OCI-LY1 (cell line): Measurements from ENCODE around the gene CNOT3.

Experiments used
- H2AFZ ChIP-seq: fragments of 200-600 bp; sonication (generic), shearing (Covaris generic); 2 replicates; pipeline ENCODE4 v1.6.0; 2014; ENCODE audit warnings: antibody characterized with exemption, mild to moderate bottlenecking, low read length
- H3F3A ChIP-seq: fragments of 200-600 bp; sonication (generic), shearing (Covaris generic); 2 replicates; pipeline ENCODE4 v1.6.0; 2014; ENCODE audit warnings: mild to moderate bottlenecking, antibody characterized with exemption, low read length, moderate library complexity; ENCODE audit not compliant: insufficient read depth
- H3K27ac ChIP-seq: fragments of 200-600 bp; sonication (generic); 2 replicates; pipeline ENCODE4 v1.5.1; 2014; ENCODE audit warnings: low read length, mixed run types, mild to moderate bottlenecking, low read depth; ENCODE audit not compliant: poor library complexity, severe bottlenecking
- H3K27me3 ChIP-seq: fragments of 200-600 bp; sonication (generic); 2 replicates; pipeline ENCODE4 v1.6.0; 2014; ENCODE audit warnings: antibody characterized with exemption, mild to moderate bottlenecking, low read length, moderate library complexity; ENCODE audit not compliant: insufficient read depth
- H3K36me3 ChIP-seq: fragments of 200-600 bp; sonication (generic); 2 replicates; pipeline ENCODE4 v1.6.1; 2014; ENCODE audit warnings: mild to moderate bottlenecking, antibody characterized with exemption, low read length, moderate library complexity, mixed read lengths; ENCODE audit not compliant: insufficient read depth
- H3K4me1 ChIP-seq: fragments of 200-600 bp; sonication (generic); 2 replicates; pipeline ENCODE4 v1.5.1; 2014; ENCODE audit warnings: mild to moderate bottlenecking, low read length, moderate library complexity; ENCODE audit not compliant: insufficient read depth, severe bottlenecking
- H3K4me2 ChIP-seq: fragments of 200-600 bp; sonication (generic), shearing (Covaris generic); 2 replicates; pipeline ENCODE4 v1.6.1; 2014; ENCODE audit warnings: low read length
- H3K4me3 ChIP-seq: fragments of 200-600 bp; sonication (generic); 2 replicates; pipeline ENCODE4 v1.5.1; 2014; ENCODE audit warnings: low read length, low read depth, mild to moderate bottlenecking, mixed read lengths; ENCODE audit not compliant: poor library complexity, severe bottlenecking
- H3K79me2 ChIP-seq: fragments of 200-600 bp; shearing (Covaris generic); 2 replicates; pipeline ENCODE4 v1.6.1; 2016; ENCODE audit warnings: mixed run types, low read length, mixed read lengths; ENCODE audit not compliant: insufficient read depth
- H3K9ac ChIP-seq: fragments of 200-600 bp; sonication (generic), shearing (Covaris generic); 2 replicates; pipeline ENCODE4 v1.6.1; 2014; ENCODE audit warnings: mild to moderate bottlenecking, low read length, mixed read lengths
- H3K9me2 ChIP-seq: fragments of 200-600 bp; sonication (generic), shearing (Covaris generic); 2 replicates; pipeline ENCODE4 v1.6.1; 2014; ENCODE audit warnings: low read depth, mild to moderate bottlenecking, low read length, mixed read lengths
- H3K9me3 ChIP-seq: fragments of 200-600 bp; shearing (Covaris generic); 2 replicates; pipeline ENCODE4 v1.6.1; 2014; ENCODE audit warnings: low read length, mixed read lengths
- H4K20me1 ChIP-seq: fragments of 200-600 bp; sonication (generic), shearing (Covaris generic); 2 replicates; pipeline ENCODE4 v1.6.0; 2016; ENCODE audit warnings: mild to moderate bottlenecking, low read length; ENCODE audit not compliant: insufficient read depth
- EZH2 ChIP-seq: fragments of 200-600 bp; sonication (generic), shearing (Covaris generic); IDR thresholded peaks from 2 replicates; pipeline ENCODE4 v1.8.0; 2017; ENCODE audit warnings: borderline replicate concordance, mixed run types, mild to moderate bottlenecking, antibody characterized with exemption, low read length, moderate library complexity, mixed read lengths
- TF ChIP-seq, protein P1 (sequence below): fragments of 200-600 bp; sonication (generic), shearing (Covaris generic); IDR thresholded peaks from 2 replicates; pipeline ENCODE4 v1.5.1; 2017; ENCODE audit warnings: mild to moderate bottlenecking, antibody characterized with exemption, low read length, moderate library complexity, mixed read lengths

CNOT3 gene

DNA sequence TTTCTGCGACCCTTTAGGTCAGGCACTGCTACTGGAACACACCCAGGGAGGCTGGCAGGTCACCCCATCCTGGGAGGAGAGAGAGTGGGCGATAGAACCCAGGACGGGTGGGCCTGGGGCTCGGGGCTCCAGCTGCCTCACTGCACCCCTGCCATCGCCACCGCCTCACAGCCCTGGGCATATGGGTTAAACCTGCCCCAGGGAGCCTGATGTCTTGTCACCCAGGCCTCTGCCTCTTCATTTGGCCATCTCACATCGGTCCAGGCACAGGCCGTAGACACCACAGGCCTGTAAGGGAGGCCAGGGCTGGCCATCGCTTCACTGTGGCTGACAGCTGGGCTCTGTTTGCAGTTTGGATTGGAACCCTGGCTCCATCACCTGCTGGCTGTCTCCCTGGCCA, 11.8 kb upstream of the CNOT3 start:
- no peak for TF ChIP-seq EZH2
- TF ChIP-seq, protein P1, sequence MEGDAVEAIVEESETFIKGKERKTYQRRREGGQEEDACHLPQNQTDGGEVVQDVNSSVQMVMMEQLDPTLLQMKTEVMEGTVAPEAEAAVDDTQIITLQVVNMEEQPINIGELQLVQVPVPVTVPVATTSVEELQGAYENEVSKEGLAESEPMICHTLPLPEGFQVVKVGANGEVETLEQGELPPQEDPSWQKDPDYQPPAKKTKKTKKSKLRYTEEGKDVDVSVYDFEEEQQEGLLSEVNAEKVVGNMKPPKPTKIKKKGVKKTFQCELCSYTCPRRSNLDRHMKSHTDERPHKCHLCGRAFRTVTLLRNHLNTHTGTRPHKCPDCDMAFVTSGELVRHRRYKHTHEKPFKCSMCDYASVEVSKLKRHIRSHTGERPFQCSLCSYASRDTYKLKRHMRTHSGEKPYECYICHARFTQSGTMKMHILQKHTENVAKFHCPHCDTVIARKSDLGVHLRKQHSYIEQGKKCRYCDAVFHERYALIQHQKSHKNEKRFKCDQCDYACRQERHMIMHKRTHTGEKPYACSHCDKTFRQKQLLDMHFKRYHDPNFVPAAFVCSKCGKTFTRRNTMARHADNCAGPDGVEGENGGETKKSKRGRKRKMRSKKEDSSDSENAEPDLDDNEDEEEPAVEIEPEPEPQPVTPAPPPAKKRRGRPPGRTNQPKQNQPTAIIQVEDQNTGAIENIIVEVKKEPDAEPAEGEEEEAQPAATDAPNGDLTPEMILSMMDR = no peak
- peaks cover 83% of the 10 kb centered on the region for H3K36me3 ChIP-seq
- H3K4me1 ChIP-seq = no peaks in the 10 kb centered on the region
- no peaks in the 10 kb centered on the region for H3K9me3 ChIP-seq
- H3K27ac ChIP-seq = no peak overlapping the region
- no peaks in the 10 kb centered on the region for H3K27me3 ChIP-seq
- no peaks in the 10 kb centered on the region for H3F3A ChIP-seq
- H3K4me3 ChIP-seq = no peak overlapping the region
- no peak overlapping the region for H2AFZ ChIP-seq
- H3K4me2 ChIP-seq = no peak overlapping the region
- no peaks in the 10 kb centered on the region for H3K79me2 ChIP-seq
- no peaks in the 10 kb centered on the region for H3K9me2 ChIP-seq
- H4K20me1 ChIP-seq = no peaks in the 10 kb centered on the region
- no peak overlapping the region for H3K9ac ChIP-seq

DNA sequence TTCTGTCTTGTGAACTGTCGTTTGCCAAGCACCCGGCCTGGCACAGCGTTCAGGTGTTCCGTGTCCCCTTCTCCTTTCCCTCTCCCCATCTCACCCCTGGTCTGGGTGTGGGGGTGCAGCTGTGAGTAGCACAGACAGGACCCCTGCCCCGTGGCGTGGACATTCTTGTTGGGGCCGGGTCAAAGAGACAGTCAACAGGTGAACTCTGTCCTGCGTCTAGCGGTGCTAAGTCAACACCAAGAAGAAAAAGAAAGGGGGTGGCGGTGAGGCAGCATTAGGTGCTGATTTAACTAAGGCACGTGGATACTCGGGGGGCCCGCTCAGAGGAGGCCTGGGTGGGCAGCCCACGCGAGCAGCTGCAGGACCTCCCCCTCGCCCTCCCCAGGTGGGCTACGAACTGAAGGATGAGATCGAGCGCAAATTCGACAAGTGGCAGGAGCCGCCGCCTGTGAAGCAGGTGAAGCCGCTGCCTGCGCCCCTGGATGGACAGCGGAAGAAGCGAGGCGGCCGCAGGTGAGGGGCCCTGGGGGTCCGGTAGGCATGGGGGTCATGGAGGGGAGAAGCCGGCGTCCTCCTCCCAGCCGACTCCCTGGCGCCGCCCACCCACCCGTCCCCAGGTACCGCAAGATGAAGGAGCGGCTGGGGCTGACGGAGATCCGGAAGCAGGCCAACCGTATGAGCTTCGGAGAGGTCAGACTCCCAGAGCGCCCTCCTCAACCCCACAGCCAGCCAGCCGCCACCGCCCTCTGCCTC, 9.7 kb upstream of the CNOT3 start:
- Histone ChIP-seq H3K36me3 (peaks cover 79% of the 10 kb centered on the region), H3K9me3 (no peaks in the 10 kb centered on the region), H3K4me3 (no peak overlapping the region), H3K79me2 (no peaks in the 10 kb centered on the region), H2AFZ (no peak overlapping the region), H3K4me2 (no peak overlapping the region), H3F3A (no peaks in the 10 kb centered on the region), H3K9me2 (no peaks in the 10 kb centered on the region), H3K27me3 (no peaks in the 10 kb centered on the region), H3K4me1 (no peaks in the 10 kb centered on the region), H4K20me1 (no peaks in the 10 kb centered on the region), H3K9ac (no peak overlapping the region), H3K27ac (no peak overlapping the region)
- TF ChIP-seq, protein P1 = no peak
- TF ChIP-seq EZH2 = no peak

DNA sequence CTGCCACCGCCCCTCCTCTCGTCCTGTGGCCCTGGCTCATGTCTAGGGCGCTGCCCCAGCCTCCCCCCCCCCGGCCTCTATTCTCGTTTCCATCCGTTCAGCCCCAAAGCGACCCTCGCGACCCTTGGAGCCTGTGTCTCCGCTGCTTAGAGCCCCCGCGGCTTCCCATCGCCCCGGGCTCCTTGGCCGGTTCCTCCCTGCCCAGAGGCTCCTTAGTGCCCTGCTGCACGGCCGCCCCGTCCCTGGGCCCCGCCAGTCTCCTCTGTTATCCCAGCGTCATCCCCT, 9.2 kb upstream of the CNOT3 start:
- Histone ChIP-seq H3F3A (no peaks in the 10 kb centered on the region), H4K20me1 (no peaks in the 10 kb centered on the region), H3K4me2 (no peak overlapping the region), H3K9ac (no peak overlapping the region), H3K9me3 (no peaks in the 10 kb centered on the region), H3K36me3 (peaks cover 76% of the 10 kb centered on the region), H3K4me1 (no peaks in the 10 kb centered on the region), H3K27ac (no peak overlapping the region), H3K27me3 (no peaks in the 10 kb centered on the region), H3K9me2 (no peaks in the 10 kb centered on the region), H2AFZ (no peak overlapping the region), H3K79me2 (no peaks in the 10 kb centered on the region), H3K4me3 (no peak overlapping the region)
- TF ChIP-seq, protein P1 = no peak
- TF ChIP-seq EZH2 = no peak
